NCI-H2107 treated with DMSO at 0.1 percent for 48 hours (cell line): ENCODE data around the gene AXDND1.
"Not testable (repeated sequence)": the region's sequence is repeated elsewhere in the genome, so short reads cannot be mapped to it uniquely, and the experiment has no call there.

Experiments used
- DNase-seq: peaks from one replicate; lab custom pipeline; 2025; ENCODE audit not compliant: unreplicated experiment; lab: John Stamatoyannopoulos, UW

AXDND1 gene

DNA sequence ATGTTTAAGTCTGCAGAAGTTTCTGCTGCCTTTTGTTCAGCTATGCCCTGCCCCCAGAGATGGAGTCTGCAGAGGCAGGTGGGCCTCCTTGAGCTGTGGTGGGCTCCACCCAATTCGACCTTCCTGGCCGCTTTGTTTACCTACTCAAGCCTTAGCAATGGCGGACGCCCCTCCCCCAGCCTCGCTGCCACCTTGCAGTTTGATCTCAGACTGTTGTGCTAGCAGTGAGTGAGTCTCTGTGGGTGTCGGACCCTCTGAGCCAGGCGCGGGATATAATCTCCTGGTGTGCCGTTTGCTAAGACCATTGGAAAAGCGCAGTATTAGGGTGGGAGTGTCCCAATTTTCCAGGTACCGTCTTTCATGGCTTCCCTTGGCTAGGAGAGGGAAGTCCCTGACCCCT is 99.9 kb downstream of the AXDND1 start:
- not testable (repeated sequence) for DNase-seq

DNA sequence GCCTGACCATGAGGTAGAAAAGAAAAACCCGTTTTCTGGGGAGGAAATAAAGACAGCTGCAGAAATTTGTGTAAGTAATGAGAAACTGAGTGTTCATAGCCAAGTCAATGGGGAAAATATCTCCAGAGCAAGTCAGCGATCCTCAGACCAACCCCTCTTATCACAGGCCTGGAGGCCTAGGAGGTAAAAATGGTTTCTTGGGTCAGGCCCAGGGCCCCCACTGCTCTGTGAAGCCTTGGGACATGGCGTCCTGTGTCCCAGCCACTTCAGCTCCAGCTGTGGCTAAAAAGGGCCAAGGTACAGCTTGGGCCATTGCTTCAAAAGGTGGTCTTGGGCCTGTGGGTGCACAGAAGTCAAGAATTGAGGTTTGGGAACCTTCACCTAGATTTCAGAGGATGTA is 108.9 kb downstream of the AXDND1 start:
- no peak for DNase-seq

- no peak for DNase-seq
Observed at GRCh38 chr1:179476484-179476883, 110.7 kb downstream of the AXDND1 start.

DNA sequence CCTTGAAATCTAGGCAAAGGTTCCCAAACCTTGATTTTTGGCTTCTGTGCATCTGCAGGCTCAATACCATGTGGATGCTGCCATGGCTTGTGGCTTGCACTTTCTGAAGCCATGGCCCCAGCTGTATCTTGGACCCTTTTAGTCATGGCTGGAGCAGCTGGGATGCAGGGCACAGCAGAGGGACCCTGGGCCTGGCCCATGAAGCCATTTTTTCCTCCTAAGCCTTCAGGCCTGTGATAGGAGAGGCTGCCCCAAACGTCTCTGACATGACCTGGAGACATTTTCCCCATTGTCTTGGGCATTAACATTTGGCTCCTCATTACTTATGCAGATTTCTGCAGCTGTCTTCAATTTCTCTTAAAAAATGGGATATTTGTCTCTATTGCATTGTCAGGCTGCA is 112.6 kb downstream of the AXDND1 start:
- DNase-seq, result no peak

DNA sequence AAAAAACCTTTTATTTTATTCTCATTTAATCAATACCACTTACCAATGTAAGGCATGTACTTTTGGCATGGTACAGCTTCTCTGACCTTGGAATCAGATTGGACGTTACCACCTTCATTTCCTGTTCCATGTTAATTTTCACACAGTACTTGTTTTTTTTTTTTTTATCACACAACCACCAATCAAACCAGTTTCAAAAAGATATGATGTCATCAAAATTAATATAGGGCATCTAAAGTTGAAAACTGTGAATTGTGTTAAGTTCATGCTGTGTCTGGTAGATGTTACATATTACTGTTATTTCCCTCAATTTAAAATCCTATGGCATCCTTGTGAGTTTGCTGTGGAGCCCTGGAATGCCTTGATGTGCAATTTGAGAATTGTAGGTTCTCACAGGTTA is 124.8 kb downstream of the AXDND1 start:
- no peak for DNase-seq

- no peak for DNase-seq
Observed at GRCh38 chr1:179493323-179493722, 127.6 kb downstream of the AXDND1 start.

DNA sequence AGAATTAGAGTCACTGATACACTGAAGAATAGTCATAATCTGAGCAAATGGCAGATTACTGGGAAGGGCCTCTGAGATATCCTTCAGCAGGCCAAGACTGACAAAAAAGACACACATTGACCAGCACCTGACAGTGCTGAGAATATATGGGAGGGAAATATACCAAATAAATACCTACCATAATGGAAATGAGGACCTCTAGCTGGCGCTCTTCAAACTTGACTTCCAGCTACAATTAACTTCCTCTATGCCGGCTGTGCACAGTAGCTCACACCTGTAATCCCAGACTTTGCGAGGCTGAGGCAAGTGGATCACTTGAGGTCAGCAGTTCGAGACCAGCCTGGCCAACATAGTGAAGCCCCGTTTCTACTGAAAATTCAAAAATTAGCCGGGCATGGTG is 140.4 kb downstream of the AXDND1 start:
- no peak for DNase-seq

GRCh38 chr1:179509384-179509783 is 143.6 kb downstream of the AXDND1 start:
- DNase-seq, result no peak

DNA sequence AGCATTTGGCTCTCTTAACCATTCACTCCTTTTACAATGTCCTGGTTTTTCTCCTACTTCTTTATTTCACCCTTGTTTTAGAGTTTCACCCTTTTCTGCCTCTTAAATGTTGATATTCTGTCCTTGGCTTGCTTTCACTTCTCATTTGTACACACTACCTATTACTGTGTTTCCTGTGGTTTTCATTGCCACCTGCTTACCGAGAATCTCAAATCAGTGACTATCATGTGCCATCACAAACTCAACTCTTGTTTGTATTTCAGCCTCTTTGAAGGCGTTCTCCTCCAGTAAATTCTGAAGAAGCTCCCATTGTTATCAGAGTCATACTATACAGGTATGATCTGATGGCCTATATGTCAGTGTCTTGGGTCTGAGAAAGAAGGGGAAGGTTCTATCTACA is 144.3 kb downstream of the AXDND1 start:
- no peak for DNase-seq

- no peak for DNase-seq
Observed at GRCh38 chr1:179516976-179517705, 151.4 kb downstream of the AXDND1 start.

GRCh38 chr1:179518544-179518943 is 152.8 kb downstream of the AXDND1 start:
- DNase-seq, result not testable (repeated sequence)

GRCh38 chr1:179529482-179530195 is 163.9 kb downstream of the AXDND1 start:
- DNase-seq, result no peak

GRCh38 chr1:179530352-179530751 is 164.6 kb downstream of the AXDND1 start:
- DNase-seq, result no peak

DNA sequence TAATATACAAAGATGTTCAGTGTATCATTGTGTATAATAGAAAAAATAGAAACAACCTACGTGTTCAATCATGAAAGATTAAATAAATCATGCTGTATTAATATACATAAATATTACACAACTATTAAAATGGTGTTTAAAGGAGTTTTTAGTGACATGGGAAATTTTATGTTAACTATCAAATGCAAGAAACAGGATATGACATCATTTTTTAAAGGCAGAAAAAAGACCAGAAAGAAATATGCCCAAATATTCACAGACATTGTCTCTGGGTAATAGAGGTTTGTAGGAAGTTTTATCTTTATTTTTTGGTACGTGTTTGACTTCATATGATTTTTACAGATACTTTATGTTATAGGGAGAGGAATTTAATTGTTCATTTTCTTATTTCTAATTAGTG is 176.0 kb downstream of the AXDND1 start:
- no peak for DNase-seq

DNA sequence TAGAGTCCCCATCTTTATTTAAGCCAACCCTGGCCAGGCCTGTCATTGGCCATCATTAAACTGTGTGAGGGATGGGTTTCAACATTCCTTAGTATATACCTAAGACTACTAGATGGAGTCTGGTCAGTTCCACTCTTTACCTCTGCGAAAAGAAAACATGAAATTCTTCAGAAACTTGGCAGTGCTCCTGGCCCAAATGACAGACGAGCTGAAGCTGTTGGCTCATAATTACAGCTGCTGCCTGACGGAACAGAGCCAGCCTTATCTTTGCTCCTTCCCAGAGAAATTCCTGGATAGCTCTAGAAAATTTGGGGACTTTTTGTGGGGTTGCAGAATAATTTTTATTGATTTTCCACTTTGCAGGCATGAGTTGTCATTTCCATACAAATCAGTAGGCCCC is 179.6 kb downstream of the AXDND1 start:
- no peak for DNase-seq

DNA sequence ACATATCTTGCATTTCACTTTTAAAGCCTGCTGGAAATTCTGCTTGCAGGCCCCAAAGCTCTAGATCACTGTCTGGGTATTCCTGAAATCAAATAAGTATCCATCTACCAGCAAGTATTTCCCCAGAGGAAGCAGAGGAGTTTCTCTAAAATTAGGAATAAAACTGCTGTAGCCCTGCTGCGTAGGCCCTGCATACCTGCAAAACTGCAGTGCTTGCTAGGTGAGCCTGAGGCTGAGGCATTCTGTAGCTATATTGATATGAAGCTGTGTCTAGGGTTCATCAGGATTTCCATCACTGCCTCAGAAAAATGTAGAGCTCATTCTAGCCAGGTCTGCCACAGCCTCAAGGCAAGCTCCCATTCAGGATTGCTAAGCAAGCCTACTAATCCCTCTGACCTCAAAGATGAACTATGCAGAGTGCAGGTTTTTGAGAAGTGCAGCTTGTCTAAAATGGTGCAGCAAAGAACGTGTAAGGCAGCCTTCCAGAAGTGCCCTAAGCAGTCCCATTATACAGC is 181.3 kb downstream of the AXDND1 start:
- DNase-seq, result no peak

DNA sequence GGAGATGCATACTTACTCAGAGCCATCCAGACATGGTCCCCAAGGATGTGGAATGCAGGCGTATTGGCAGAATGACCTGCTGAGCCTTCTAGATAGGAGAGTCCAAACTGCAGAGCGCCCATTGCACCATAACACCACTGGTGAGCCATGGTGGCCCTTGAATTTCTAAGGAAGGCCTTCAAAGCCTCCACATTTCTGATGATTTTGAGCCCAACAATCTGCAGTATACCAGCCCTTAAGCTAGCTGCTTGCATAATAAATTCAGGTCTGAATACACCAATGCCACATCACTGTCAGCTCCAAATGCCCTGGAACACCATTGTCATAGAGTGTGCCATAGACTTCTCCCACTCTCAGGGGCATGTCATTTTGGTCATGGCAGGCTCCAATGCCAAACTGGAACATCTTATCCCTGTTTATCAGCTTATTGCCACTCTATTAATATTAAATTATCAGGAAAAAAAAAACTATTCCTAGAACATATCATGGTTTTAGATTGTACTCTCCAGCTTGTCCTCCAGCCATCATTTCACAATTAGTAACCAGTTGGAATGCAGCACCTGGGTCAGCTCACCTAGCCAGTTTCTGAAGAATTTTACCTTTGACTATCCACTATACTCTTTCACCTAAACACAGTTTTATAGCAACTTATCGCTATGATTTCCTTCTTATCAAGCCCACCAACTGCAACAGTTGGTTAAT is 183.0 kb downstream of the AXDND1 start:
- no peak for DNase-seq

- no peak for DNase-seq
Observed at GRCh38 chr1:179549368-179549700, 183.6 kb downstream of the AXDND1 start.

GRCh38 chr1:179550746-179551682 is 185.2 kb downstream of the AXDND1 start:
- DNase-seq, result no peak

- DNase-seq, result no peak
Observed at GRCh38 chr1:179554427-179554826, 188.7 kb downstream of the AXDND1 start.

DNA sequence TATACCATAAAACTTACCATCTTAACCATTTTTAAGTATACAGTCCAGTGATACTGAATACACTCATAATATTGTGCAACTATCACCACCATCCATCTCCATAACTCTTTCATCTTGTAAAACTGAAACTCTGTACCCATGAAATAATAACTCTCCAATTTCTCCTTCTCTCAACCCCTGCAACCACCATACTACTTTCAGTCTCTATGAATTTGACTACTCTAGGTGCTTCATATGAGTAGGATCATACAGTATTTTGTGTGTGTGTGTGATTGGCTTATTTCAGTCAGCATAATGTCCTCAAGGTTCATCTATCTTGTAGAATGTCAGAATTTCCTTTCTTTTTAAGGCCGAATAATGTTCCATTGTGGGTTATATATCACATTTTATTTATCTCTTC is 192.3 kb downstream of the AXDND1 start:
- no peak for DNase-seq
